ENCODE results near the gene ATPAF1.
A peak's percentile ranks its signal among the peaks of the same experiment; 100 is the strongest.
"Not testable (repeated sequence)": the region's sequence is repeated elsewhere in the genome, so short reads cannot be mapped to it uniquely, and the experiment has no call there.

ATPAF1 gene

GRCh38 chr1:46654012-46654411 is 14.2 kb downstream of the ATPAF1 start:
- intact Hi-C loops (cut with DNase I): no loop called here
- no peak for DNase-seq

DNA sequence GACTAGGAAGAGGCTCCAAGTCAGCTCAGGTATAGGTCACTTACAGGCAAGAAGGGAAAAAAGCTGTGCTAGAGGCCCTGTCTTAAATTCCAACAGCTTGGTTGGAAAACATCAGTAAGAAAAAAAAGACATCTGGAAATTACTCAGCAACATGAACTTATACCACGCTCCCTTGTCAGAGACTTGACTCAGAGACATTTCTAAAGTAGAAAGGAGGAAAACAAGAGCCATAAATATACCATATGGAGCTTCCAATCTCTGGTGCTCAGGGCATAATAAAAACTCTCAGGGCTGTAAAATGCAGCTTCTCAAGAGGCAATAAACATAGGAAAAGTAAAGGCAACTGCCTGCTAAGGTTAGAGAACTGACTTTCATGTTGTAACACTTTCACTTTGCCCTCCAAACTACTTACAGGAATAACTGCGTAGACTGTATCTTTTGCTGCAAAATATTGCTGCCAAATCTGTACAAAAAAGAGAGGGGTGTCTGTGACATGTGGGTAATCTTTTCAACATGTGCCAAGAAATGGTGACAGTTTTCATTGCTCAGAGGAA is 14.7 kb downstream of the ATPAF1 start:
- DNase-seq: no peak
- intact Hi-C loops (cut with DNase I): no loop called here

- intact Hi-C loops (cut with DNase I): no loop called here
- no peak for DNase-seq
These were observed 15.7 kb downstream of the ATPAF1 start for GRCh38 chr1:46652321-46653100.

GRCh38 chr1:46651152-46651551 is 17.0 kb downstream of the ATPAF1 start:
- DNase-seq; intact Hi-C loops (cut with DNase I): not testable (repeated sequence)

- intact Hi-C loops (cut with DNase I): no loop called here
- DNase-seq: no peak
These were observed 17.7 kb downstream of the ATPAF1 start for GRCh38 chr1:46650491-46650890.

- intact Hi-C loops (cut with DNase I): no loop called here
- DNase-seq: no peak
These were observed 18.4 kb downstream of the ATPAF1 start for GRCh38 chr1:46649764-46650163.

GRCh38 chr1:46647611-46648010 is 20.6 kb downstream of the ATPAF1 start:
- intact Hi-C loops (cut with DNase I): no loop called here
- DNase-seq: no peak

- intact Hi-C loops (cut with DNase I): no loop called here
- no peak for DNase-seq
These were observed 21.3 kb downstream of the ATPAF1 start for GRCh38 chr1:46646844-46647243.

GRCh38 chr1:46646331-46646730 is 21.8 kb downstream of the ATPAF1 start:
- intact Hi-C loops (cut with DNase I): no loop called here
- no peak for DNase-seq

DNA sequence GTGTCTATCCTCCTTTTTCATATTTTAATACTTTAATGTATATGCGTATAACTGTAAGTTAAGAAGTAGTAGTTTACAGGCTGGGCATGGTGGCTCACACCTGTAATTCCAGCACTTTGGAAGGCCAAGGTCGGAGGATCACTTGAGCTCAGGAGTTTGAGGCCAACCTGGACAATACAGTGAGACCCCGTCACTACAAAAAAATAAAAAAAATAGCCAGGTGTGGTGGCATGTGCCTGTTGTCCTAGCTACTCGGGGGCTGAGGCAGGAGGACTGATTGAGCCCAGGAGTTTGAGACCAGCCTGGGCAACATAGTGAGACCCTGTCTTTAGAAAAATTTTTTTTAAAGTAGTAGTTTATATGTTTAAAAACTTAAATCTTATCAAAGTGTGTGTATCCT is 22.3 kb downstream of the ATPAF1 start:
- DNase-seq: no peak
- intact Hi-C loops (cut with DNase I): no loop called here

- no peak for DNase-seq
- intact Hi-C loops (cut with DNase I): no loop called here
These were observed 24.8 kb downstream of the ATPAF1 start for GRCh38 chr1:46643368-46643775.

DNA sequence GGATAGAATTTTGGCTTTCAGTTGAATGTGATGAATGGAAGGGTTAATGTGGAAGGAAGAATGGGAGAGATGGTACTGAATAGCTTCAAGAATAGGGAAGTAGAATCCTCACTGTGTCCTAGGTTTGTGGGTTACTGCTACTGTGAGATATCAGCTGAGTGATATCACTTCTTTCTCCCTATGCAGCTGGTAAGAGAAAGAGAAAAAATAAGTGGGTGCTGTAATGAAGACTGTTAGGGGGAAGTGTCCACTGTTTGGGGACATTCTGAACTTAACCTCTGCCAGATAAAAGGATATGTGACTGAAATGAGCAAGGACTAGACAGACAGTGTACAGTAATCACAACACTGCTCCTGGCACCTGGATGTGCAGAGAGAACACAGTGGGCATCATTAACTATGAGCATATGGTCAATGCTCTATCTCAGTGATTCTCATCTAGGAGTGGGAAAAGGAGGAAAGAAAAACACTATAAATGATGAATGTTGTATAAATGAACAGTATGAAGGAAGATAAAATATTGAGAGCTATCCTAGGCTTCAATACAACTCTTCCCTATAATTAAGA is 26.0 kb downstream of the ATPAF1 start:
- DNase-seq: no peak
- intact Hi-C loops (cut with DNase I): no loop called here

DNA sequence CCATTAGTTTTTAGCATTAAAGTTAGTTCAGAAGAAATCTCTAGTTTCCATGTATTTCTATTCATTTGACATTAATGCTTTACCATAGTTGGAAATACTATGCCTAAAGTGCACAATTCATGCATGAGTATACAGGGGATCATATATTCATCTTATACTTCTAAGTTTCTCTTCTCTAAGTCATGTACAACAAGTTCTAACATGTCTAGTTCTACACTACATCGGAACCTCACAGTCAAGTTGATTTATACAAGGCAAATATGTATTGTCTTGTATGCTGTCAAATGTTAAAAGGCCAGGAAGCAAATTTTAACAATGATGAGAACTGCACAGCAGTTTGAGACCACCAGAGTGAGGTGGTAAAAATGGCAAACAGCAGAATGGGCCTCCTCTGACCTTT is 28.6 kb downstream of the ATPAF1 start:
- intact Hi-C loops (cut with DNase I): no loop called here
- DNase-seq: no peak

DNA sequence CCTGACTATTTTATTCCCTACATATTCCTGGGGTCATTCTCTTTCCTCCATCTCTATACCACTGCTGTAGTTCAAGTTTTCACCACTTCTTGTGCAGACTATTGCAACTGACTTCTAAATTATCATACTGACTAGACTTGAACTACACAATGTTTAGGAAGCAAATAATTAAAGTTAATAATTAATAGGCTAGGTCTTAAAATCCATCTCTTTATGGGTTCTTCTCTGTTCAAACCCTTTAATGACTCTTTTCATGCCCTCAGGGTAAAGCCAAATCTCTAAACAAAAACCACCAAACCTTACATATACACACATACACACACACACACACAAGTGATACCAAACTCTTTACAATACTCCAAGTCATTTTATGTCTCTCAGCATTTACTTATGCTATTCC is 29.2 kb downstream of the ATPAF1 start:
- no peak for DNase-seq
- intact Hi-C loops (cut with DNase I): no loop called here

DNA sequence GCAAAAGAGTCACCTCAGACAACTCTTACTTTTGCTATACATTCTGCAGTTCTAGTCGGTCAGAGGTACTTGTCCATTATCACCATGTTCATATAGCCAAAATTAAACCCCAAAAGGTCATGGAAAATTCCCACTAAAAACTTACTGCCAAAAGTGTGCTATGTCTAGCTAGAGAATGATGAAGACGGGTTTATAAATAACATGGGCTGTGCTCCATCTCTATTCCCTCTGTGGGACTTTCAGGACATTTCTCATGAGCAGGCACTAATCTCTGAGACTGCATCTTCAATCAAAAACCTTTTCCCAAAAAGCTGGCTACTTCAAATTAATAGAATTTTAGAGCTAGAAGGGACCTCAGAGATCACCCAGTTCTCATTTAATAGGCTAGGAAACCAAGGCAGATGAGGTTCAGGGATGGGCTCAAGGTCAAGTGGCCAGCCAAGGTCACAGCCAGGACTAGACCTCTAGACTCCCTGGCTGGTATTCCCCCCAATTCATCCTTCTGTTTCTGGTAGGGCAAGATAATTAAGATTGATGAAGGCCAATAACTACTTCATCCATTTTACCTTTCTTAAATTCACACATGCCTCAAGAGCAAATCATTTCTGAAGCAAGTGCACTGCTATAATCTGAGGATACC is 30.6 kb downstream of the ATPAF1 start:
- DNase-seq: no peak
- intact Hi-C loops (cut with DNase I): no loop called here

DNA sequence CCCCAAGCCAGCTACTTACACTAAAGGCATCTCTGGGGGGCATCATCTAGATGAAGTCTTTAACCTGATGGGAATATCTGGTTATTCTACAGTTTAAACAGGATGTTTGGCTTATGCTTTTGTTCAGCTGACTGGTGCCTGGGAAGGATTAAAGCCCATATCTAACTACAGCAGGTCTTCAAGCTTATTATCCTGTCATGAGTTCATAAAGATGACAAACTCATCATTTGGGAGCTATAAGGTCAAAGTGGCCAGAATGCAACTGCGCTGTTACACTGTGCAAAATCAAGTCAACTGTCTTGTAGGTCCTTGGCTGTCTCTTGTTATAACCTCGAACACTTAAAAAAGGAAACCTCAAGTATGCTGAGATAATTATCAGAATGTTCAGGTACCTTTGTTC is 33.0 kb downstream of the ATPAF1 start:
- intact Hi-C loops (cut with DNase I): no loop called here
- no peak for DNase-seq

- intact Hi-C loops (cut with DNase I): no loop called here
- peak in 1 of 42 donors; percentile 4 for DNase-seq
These were observed 37.4 kb downstream of the ATPAF1 start for GRCh38 chr1:46630719-46631118.

GRCh38 chr1:46623743-46624644 is 44.2 kb downstream of the ATPAF1 start:
- peak in 2 of 42 donors; percentile 4 to 10 for DNase-seq
- intact Hi-C loops (cut with DNase I): no loop called here

- DNase-seq: peak in 17 of 42 donors; percentile 25 to 65 (median 49)
- intact Hi-C loops (cut with DNase I): no loop called here
These were observed 45.8 kb downstream of the ATPAF1 start for GRCh38 chr1:46622344-46622743.
